Ovary (tissue), 3 donors: ENCODE data around the gene PDE4D.

Experiments
- EP300 ChIP-seq: sonication (generic); formaldehyde crosslinking; IDR thresholded peaks from one replicate; pipeline ENCODE4 v1.6.1; 2017; ENCODE audit warnings: antibody characterized with exemption
- POLR2A ChIP-seq: fragments of 450-650 bp; IDR thresholded peaks from one replicate; pipeline ENCODE4 v1.6.1; 2017; ENCODE audit warnings: antibody characterized with exemption, mild to moderate bottlenecking, moderate library complexity
- TF ChIP-seq, protein P1 (sequence below), 3 donors: fragments of 450-650 bp in 2 of 3; fragments of 200-600 bp in 1 of 3; IDR thresholded peaks; one replicate each; pipeline versions ENCODE4 v1.5.1 to v1.8.0; 2016 to 2022; ENCODE audit warnings: antibody characterized with exemption in 3 of 3, mild to moderate bottlenecking in 1 of 3
- donor health status: DM: no; HTN: no; CAD: no.

DNA sequence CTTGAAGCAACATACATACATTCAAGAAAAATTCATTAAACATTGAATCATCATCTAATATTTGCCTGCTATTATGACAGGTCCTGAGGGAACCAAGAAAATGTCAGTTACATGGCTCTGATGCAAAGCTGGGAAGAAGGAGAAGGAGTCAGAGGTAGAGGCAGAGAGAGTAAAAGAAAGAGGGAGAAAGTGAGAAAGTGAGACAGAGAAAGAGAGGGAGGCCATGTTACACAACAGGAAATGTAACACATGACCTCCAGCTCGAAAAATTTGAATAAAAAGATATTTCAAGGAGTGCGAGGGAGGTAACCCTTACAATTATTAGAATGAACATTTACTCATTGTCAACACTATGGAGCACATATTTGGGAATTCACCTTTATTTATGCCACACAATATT, 189.7 kb downstream of the PDE4D start:
- TF ChIP-seq, protein P1, sequence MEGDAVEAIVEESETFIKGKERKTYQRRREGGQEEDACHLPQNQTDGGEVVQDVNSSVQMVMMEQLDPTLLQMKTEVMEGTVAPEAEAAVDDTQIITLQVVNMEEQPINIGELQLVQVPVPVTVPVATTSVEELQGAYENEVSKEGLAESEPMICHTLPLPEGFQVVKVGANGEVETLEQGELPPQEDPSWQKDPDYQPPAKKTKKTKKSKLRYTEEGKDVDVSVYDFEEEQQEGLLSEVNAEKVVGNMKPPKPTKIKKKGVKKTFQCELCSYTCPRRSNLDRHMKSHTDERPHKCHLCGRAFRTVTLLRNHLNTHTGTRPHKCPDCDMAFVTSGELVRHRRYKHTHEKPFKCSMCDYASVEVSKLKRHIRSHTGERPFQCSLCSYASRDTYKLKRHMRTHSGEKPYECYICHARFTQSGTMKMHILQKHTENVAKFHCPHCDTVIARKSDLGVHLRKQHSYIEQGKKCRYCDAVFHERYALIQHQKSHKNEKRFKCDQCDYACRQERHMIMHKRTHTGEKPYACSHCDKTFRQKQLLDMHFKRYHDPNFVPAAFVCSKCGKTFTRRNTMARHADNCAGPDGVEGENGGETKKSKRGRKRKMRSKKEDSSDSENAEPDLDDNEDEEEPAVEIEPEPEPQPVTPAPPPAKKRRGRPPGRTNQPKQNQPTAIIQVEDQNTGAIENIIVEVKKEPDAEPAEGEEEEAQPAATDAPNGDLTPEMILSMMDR (IDR thresholded peaks at IDR 0.05) = no peak
- TF ChIP-seq POLR2A = no peak
- no peak for TF ChIP-seq EP300
